Measurements from ENCODE around the gene P3H3.

P3H3 gene, protein sequence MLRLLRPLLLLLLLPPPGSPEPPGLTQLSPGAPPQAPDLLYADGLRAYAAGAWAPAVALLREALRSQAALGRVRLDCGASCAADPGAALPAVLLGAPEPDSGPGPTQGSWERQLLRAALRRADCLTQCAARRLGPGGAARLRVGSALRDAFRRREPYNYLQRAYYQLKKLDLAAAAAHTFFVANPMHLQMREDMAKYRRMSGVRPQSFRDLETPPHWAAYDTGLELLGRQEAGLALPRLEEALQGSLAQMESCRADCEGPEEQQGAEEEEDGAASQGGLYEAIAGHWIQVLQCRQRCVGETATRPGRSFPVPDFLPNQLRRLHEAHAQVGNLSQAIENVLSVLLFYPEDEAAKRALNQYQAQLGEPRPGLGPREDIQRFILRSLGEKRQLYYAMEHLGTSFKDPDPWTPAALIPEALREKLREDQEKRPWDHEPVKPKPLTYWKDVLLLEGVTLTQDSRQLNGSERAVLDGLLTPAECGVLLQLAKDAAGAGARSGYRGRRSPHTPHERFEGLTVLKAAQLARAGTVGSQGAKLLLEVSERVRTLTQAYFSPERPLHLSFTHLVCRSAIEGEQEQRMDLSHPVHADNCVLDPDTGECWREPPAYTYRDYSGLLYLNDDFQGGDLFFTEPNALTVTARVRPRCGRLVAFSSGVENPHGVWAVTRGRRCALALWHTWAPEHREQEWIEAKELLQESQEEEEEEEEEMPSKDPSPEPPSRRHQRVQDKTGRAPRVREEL

DNA sequence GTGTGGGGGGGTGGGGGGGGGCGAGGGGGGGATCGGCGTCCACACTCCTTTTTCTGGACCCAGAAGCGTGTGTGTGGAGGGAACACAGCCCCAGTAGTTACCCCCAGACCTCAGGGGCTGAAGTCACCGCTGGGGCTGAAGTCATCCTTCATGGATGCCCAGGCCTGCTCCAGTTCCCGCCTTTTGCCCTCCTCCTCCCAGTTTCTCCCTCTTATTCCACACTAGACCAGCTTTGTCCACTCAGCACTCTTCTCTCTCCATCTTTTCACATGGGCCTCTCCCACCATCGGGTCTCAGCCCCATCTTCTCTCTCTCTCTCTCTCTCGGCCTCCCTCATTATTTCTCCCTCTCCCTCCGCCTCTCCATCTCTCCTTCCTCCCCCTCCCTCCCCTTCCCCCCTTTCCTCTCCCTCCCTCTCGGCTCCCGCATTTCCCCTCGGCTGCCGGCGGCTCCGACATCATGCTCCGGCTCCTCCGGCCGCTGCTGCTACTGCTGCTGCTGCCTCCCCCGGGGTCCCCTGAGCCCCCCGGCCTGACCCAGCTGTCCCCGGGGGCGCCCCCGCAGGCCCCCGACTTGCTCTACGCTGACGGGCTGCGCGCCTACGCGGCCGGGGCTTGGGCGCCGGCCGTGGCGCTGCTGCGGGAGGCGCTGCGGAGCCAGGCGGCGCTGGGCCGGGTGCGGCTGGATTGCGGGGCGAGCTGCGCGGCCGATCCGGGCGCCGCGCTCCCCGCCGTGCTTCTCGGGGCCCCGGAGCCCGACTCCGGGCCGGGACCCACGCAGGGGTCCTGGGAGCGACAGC lies at the start of gene P3H3:
Gene P3H3 (plus strand): TSS at position 426 of the 799 bp plus-strand sequence. CDS start 34 bp downstream, at position 460.
- peak within 1 kb of the TSS; percentile 44 to 79 for H3K9ac ChIP-seq (ENCODE audit: low read depth in 1 of 2, low read length in 2 of 2)
- no peaks in the 10 kb centered on the region for H3K9me3 ChIP-seq (ENCODE audit: control insufficient read depth in 2 of 2, low read length in 2 of 2)
- peaks cover 29 to 35% of the 10 kb centered on the region in 2 donors for H3K27me3 ChIP-seq (ENCODE audit: control insufficient read depth in 2 of 2, insufficient read depth in 2 of 2, low read length in 2 of 2)
- peak within 1 kb of the TSS; percentile 34 to 65 for H3K27ac ChIP-seq (ENCODE audit: low read depth in 2 of 2, low read length in 2 of 2)
- peaks cover 0 to 3% of the 10 kb centered on the region in 2 donors for H3K36me3 ChIP-seq (ENCODE audit: control insufficient read depth in 2 of 2, insufficient read depth in 2 of 2, low read length in 2 of 2)
- H3K4me3 ChIP-seq (ENCODE audit: low read length in 2 of 2) = peak within 1 kb of the TSS; percentile 76 to 78
- peaks cover 11 to 12% of the 10 kb centered on the region in 2 donors for H3K4me1 ChIP-seq (ENCODE audit: control insufficient read depth in 2 of 2, insufficient read depth in 2 of 2, low read length in 2 of 2)

DNA sequence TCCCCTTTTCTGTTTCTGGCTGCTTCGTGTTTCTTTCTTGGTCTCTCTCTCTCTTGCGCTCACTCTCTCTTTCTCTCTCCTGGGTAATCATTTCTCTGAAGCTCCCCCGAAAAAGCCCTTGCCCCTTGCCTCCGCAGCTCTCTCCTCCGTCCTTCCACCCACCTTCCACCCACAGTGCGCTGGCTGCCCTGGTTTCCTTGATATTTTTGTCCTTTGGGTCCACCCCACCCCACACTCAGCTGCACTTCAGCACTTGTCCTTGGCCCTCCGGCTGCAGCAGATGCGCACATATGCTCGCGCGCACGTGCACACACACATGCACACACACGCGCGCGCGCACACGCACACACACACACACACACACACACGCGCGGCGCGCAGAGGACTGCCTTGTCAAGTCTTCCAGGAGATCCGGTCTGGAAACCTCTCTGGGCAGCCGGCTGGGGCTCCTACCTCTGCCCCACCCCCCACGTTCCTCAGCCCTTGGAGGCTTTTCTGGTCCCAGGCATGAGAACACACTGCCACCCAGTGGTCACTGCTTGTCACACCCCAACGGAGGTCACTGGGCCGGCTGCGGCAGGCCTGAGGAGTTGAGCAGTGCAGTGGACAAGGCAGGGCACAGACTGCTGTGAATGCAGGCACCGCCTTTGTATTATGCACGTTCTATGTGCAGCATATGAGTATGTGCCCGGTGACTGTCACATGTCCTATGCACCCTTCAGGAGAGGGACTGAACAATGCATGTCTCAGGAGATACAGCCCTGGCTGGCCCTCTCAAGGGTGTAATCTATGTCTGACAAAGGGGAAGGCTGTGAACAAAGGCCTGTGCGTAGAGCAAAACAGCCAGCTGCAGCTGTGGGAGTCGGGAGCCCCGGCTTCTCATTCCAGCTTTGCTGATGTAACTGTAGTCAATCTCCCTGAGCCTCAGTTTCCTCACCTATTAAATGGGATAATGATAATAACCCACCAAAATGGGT lies 49.3 kb upstream of the P3H3 start:
- Histone ChIP-seq H3K9ac (ENCODE audit: low read depth in 1 of 2, low read length in 2 of 2) (peak overlapping the region in 1 of 2 donors; percentile 51), H3K27ac (ENCODE audit: low read depth in 2 of 2, low read length in 2 of 2) (peak overlapping the region; percentile 17 to 68), H3K9me3 (ENCODE audit: control insufficient read depth in 2 of 2, low read length in 2 of 2) (no peaks in the 10 kb centered on the region), H3K27me3 (ENCODE audit: control insufficient read depth in 2 of 2, insufficient read depth in 2 of 2, low read length in 2 of 2) (no peaks in the 10 kb centered on the region), H3K36me3 (ENCODE audit: control insufficient read depth in 2 of 2, insufficient read depth in 2 of 2, low read length in 2 of 2) (no peaks in the 10 kb centered on the region), H3K4me3 (ENCODE audit: low read length in 2 of 2) (peak overlapping the region; percentile 71), H3K4me1 (ENCODE audit: control insufficient read depth in 2 of 2, insufficient read depth in 2 of 2, low read length in 2 of 2) (peaks cover 17 to 19% of the 10 kb centered on the region in 2 donors)

DNA sequence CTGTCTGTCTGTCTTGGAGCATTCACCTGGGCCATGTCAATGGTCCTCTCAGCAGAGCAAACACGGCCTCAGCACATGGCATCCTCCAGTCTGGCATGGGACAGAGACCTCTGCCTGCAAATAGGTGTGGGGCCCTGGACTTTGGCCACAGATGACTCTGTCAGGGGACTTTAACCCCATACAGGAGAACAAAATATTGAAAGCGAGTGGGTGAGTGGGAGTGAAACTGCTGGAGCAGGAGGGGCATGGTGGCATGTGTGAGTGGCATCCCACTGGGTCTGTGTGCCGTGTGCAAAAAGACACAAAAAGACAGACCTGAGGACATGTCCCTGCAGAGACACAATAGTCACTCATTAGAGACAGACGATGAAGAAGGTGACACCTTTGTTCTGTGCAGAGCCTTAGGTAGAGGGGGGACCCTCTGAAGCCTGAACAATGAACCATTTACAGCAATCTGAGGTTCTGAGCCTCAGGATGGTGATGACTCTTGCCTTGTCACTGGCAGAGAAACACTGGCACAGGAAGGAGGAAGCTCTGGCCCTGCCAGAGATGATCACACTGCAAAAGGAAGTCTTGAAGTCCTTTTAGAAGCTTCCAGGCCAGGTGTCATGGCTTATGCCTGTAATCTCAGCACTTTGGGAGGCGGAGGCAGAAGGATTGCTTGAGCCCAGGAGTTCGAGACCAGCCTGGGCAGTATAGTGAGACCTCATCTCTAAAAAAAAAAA lies 48.3 kb upstream of the P3H3 start:
- Histone ChIP-seq H3K4me3 (ENCODE audit: low read length in 2 of 2) (no peak overlapping the region), H3K27me3 (ENCODE audit: control insufficient read depth in 2 of 2, insufficient read depth in 2 of 2, low read length in 2 of 2) (no peaks in the 10 kb centered on the region), H3K9me3 (ENCODE audit: control insufficient read depth in 2 of 2, low read length in 2 of 2) (no peaks in the 10 kb centered on the region), H3K4me1 (ENCODE audit: control insufficient read depth in 2 of 2, insufficient read depth in 2 of 2, low read length in 2 of 2) (peaks cover 17 to 19% of the 10 kb centered on the region in 2 donors), H3K9ac (ENCODE audit: low read depth in 1 of 2, low read length in 2 of 2) (no peak overlapping the region), H3K27ac (ENCODE audit: low read depth in 2 of 2, low read length in 2 of 2) (no peak overlapping the region), H3K36me3 (ENCODE audit: control insufficient read depth in 2 of 2, insufficient read depth in 2 of 2, low read length in 2 of 2) (no peaks in the 10 kb centered on the region)

DNA sequence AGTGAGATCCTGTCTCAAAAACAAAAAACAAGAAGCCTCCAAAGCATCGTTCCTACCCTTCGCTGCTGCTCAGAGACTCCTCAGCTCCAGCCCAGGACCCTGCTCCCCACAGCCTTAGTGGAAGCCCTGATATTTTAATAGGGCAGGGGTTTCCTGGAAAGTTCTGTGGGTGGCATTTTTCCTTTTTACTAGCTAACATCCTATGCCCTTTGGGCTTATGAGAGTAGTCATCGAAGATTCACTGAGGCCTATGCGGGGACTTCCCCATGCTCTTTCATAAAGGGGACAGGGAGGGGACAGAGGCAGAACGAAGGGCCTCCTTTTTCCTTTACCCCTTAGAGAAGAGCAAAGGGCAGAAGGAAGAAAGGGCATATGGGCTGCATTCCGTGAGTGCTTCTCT lies 47.6 kb upstream of the P3H3 start:
- Histone ChIP-seq H3K4me3 (ENCODE audit: low read length in 2 of 2) (no peak overlapping the region), H3K9ac (ENCODE audit: low read depth in 1 of 2, low read length in 2 of 2) (no peak overlapping the region), H3K9me3 (ENCODE audit: control insufficient read depth in 2 of 2, low read length in 2 of 2) (no peaks in the 10 kb centered on the region), H3K27me3 (ENCODE audit: control insufficient read depth in 2 of 2, insufficient read depth in 2 of 2, low read length in 2 of 2) (no peaks in the 10 kb centered on the region), H3K4me1 (ENCODE audit: control insufficient read depth in 2 of 2, insufficient read depth in 2 of 2, low read length in 2 of 2) (peaks cover 12 to 17% of the 10 kb centered on the region in 2 donors), H3K36me3 (ENCODE audit: control insufficient read depth in 2 of 2, insufficient read depth in 2 of 2, low read length in 2 of 2) (no peaks in the 10 kb centered on the region), H3K27ac (ENCODE audit: low read depth in 2 of 2, low read length in 2 of 2) (no peak overlapping the region)

DNA sequence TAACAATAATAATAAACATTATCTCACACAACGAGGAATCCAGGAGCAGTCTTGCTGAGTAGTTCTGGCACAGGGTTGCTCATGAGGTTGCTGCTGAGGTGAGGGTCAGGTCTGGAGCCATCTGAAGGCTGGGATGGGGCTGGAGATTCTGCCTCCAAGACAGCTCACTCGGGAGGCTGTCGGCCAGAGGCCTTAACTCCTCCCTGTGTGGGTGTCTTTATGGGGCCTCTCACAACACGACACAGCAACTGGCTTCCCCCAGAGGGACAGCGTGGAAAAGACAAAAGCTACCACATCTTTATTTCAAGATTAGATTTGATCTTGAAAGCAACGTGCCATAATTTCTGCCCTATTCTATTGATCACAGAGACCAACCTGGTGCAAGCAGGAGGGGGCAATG lies 46.1 kb upstream of the P3H3 start:
- H3K9me3 ChIP-seq (ENCODE audit: control insufficient read depth in 2 of 2, low read length in 2 of 2) = no peaks in the 10 kb centered on the region
- H3K27me3 ChIP-seq (ENCODE audit: control insufficient read depth in 2 of 2, insufficient read depth in 2 of 2, low read length in 2 of 2) = no peaks in the 10 kb centered on the region
- no peak overlapping the region for H3K9ac ChIP-seq (ENCODE audit: low read depth in 1 of 2, low read length in 2 of 2)
- peaks cover 9 to 10% of the 10 kb centered on the region in 2 donors for H3K4me1 ChIP-seq (ENCODE audit: control insufficient read depth in 2 of 2, insufficient read depth in 2 of 2, low read length in 2 of 2)
- H3K36me3 ChIP-seq (ENCODE audit: control insufficient read depth in 2 of 2, insufficient read depth in 2 of 2, low read length in 2 of 2) = no peaks in the 10 kb centered on the region
- no peak overlapping the region for H3K27ac ChIP-seq (ENCODE audit: low read depth in 2 of 2, low read length in 2 of 2)
- H3K4me3 ChIP-seq (ENCODE audit: low read length in 2 of 2) = no peak overlapping the region

DNA sequence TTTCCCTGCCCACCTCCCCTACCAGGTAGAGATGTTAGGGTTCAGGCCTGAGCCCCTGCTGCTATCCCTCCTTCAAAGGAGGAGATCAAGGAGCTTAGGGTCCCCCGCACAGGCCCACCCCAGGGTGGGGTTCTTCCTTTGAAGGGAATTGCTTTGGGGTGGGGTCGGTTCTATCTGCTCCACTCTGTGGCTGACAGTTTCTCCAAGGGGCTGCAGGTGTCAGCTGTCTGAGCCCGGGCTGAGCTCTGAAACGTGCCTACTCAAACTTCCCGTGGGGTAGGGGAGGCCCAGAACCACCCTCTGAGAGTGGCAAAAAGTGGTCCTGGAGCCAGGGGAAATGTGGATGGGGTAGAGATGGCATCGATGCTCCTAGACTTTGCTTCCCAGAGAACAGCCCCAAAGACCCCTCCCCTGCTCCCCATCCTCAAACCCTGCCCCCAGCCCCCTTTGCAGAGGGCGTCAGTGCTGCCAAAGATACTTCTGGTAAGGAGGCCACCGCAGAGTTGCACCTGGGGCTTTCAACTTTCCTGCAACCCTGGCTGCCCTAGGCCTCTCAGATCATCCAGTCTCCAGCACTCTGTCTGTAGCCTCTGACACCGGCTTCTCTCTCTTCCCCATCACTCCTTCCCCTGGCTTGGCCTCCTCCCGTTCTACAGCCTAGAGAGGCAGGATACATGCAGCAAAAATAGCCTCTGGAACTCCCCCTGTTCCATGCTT lies 45.2 kb upstream of the P3H3 start:
- H3K27me3 ChIP-seq (ENCODE audit: control insufficient read depth in 2 of 2, insufficient read depth in 2 of 2, low read length in 2 of 2) = no peaks in the 10 kb centered on the region
- peaks cover 9 to 10% of the 10 kb centered on the region in 2 donors for H3K4me1 ChIP-seq (ENCODE audit: control insufficient read depth in 2 of 2, insufficient read depth in 2 of 2, low read length in 2 of 2)
- H3K9ac ChIP-seq (ENCODE audit: low read depth in 1 of 2, low read length in 2 of 2) = no peak overlapping the region
- no peak overlapping the region for H3K4me3 ChIP-seq (ENCODE audit: low read length in 2 of 2)
- no peaks in the 10 kb centered on the region for H3K9me3 ChIP-seq (ENCODE audit: control insufficient read depth in 2 of 2, low read length in 2 of 2)
- H3K27ac ChIP-seq (ENCODE audit: low read depth in 2 of 2, low read length in 2 of 2) = no peak overlapping the region
- H3K36me3 ChIP-seq (ENCODE audit: control insufficient read depth in 2 of 2, insufficient read depth in 2 of 2, low read length in 2 of 2) = no peaks in the 10 kb centered on the region

DNA sequence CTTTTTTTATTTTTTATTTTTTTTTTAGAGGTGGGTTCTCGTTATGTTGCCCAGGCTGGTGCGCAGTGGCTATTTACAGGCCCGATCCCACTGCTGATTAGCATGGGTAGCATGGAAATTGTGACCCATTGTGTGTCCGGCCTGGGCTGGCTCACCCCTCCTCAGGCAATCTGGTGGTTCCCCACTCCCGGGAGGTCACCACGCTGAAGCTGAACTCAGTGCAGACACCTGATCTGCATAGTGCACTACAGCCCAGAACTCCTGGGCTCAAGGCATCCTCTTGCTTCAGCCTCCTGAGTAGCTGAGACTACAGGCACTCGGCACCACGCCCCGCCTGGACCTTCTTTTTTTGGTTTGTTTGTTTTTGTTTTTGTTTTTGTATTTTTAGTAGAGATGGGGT lies 44.4 kb upstream of the P3H3 start:
- Histone ChIP-seq H3K27me3 (ENCODE audit: control insufficient read depth in 2 of 2, insufficient read depth in 2 of 2, low read length in 2 of 2) (no peaks in the 10 kb centered on the region), H3K4me1 (ENCODE audit: control insufficient read depth in 2 of 2, insufficient read depth in 2 of 2, low read length in 2 of 2) (peaks cover 4 to 5% of the 10 kb centered on the region in 2 donors), H3K9ac (ENCODE audit: low read depth in 1 of 2, low read length in 2 of 2) (no peak overlapping the region), H3K9me3 (ENCODE audit: control insufficient read depth in 2 of 2, low read length in 2 of 2) (no peaks in the 10 kb centered on the region), H3K36me3 (ENCODE audit: control insufficient read depth in 2 of 2, insufficient read depth in 2 of 2, low read length in 2 of 2) (no peaks in the 10 kb centered on the region), H3K4me3 (ENCODE audit: low read length in 2 of 2) (no peak overlapping the region), H3K27ac (ENCODE audit: low read depth in 2 of 2, low read length in 2 of 2) (no peak overlapping the region)

DNA sequence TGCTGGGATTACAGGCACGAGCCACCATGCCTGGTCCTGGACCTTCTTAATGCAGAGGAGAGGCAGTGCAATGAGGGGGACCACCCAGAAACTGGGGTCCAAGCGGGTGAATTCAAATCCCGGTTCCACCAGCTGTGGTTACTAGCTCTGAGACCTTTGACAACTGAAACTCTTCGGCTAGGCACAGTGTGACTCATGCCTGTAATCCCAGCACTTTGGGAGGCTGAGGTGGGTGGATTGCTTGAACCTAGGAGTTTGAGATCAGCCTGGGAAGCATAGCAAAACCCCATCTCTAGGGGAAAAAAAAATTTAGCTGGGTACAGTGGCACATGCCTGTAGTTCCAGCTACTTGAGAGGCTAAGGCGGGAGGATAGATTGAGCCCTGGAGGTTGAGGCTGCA lies 43.9 kb upstream of the P3H3 start:
- H3K9me3 ChIP-seq (ENCODE audit: control insufficient read depth in 2 of 2, low read length in 2 of 2) = no peaks in the 10 kb centered on the region
- H3K4me3 ChIP-seq (ENCODE audit: low read length in 2 of 2) = no peak overlapping the region
- H3K27me3 ChIP-seq (ENCODE audit: control insufficient read depth in 2 of 2, insufficient read depth in 2 of 2, low read length in 2 of 2) = no peaks in the 10 kb centered on the region
- no peak overlapping the region for H3K27ac ChIP-seq (ENCODE audit: low read depth in 2 of 2, low read length in 2 of 2)
- peaks cover 2 to 4% of the 10 kb centered on the region in 2 donors for H3K4me1 ChIP-seq (ENCODE audit: control insufficient read depth in 2 of 2, insufficient read depth in 2 of 2, low read length in 2 of 2)
- no peak overlapping the region for H3K9ac ChIP-seq (ENCODE audit: low read depth in 1 of 2, low read length in 2 of 2)
- H3K36me3 ChIP-seq (ENCODE audit: control insufficient read depth in 2 of 2, insufficient read depth in 2 of 2, low read length in 2 of 2) = no peaks in the 10 kb centered on the region

All from mucosa of rectum (tissue), 2 donors.